Neural cell (in vitro differentiated cells): Measurements from ENCODE around the gene ESPN.

Experiments used
- EZH2 ChIP-seq: fragments of 200-600, 300-800 bp; shearing (Covaris generic), sonication (generic); IDR thresholded peaks from 2 replicates; pipeline ENCODE4 v1.6.1; 2014; ENCODE audit warnings: antibody characterized with exemption, low read length, borderline replicate concordance, mild to moderate bottlenecking; ENCODE audit not compliant: insufficient read depth, poor library complexity, severe bottlenecking
- POLR2AphosphoS5 ChIP-seq: IDR thresholded peaks from 2 replicates; pipeline ENCODE4 v1.6.1; 2012
- TF ChIP-seq, protein P1 (sequence below): fragments of 450-650 bp; IDR thresholded peaks from 2 replicates; pipeline ENCODE4 v1.5.1; 2014; ENCODE audit warnings: antibody characterized with exemption, mild to moderate bottlenecking, moderate library complexity; ENCODE audit not compliant: poor library complexity, severe bottlenecking

DNA sequence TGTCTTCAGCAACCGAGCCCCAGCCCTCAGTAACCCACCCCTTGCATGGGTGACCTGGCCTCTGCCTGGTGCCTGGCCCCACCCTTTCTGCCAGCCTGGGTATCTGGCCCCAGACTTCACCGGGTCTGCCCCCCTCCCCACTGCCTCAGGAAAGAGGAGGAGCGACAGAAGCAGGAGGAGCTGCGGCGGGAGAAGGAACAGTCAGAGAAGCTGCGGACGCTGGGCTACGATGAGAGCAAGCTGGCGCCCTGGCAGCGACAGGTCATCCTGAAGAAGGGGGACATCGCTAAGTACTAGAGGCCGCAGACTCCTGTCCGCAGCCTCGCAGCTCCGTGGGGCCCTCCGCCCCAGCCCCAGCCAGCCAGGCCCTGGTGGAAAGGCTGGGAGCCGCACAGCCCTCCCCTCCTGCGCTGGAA is 35.3 kb downstream of the ESPN start:
- TF ChIP-seq, protein P1, sequence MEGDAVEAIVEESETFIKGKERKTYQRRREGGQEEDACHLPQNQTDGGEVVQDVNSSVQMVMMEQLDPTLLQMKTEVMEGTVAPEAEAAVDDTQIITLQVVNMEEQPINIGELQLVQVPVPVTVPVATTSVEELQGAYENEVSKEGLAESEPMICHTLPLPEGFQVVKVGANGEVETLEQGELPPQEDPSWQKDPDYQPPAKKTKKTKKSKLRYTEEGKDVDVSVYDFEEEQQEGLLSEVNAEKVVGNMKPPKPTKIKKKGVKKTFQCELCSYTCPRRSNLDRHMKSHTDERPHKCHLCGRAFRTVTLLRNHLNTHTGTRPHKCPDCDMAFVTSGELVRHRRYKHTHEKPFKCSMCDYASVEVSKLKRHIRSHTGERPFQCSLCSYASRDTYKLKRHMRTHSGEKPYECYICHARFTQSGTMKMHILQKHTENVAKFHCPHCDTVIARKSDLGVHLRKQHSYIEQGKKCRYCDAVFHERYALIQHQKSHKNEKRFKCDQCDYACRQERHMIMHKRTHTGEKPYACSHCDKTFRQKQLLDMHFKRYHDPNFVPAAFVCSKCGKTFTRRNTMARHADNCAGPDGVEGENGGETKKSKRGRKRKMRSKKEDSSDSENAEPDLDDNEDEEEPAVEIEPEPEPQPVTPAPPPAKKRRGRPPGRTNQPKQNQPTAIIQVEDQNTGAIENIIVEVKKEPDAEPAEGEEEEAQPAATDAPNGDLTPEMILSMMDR, result no peak
- no peak for TF ChIP-seq EZH2
- TF ChIP-seq POLR2AphosphoS5, result no peak
